CD8-positive, alpha-beta memory T cell (primary cell): ENCODE measurements around the gene SLC22A5. TPM values are rescaled to one million over a fixed set of nuclear protein-coding genes. Genes with fewer than 3 reads are reported as not detected.

ENCODE experiments used
- CTCF ChIA-PET: fragments of 350-600 bp; sonication (Branson Sonifier 250); formaldehyde crosslinking; loops from one replicate; lab custom pipeline; 2021; ENCODE audit warnings: antibody characterized with exemption; lab: Charles Lee
- POLR2A ChIA-PET: fragments of 350-600 bp; sonication (Branson Sonifier 250); formaldehyde crosslinking; loops from one replicate; lab custom pipeline; 2021; ENCODE audit warnings: antibody characterized with exemption; lab: Charles Lee
- DNase-seq, 5 donors: peaks; one replicate each; pipeline versions ENCODE4 v3.0.0 to v3.0.0-alpha.2; 2020 to 2022; ENCODE audit warnings: mixed read lengths in 1 of 5
- H3K27ac ChIP-seq: one replicate; pipeline ENCODE4 v1.7.0; 2013; ENCODE audit warnings: low read depth, mild to moderate bottlenecking, low read length, moderate library complexity
- H3K27me3 ChIP-seq: 2 replicates; pipeline ENCODE4 v1.7.0; 2013; ENCODE audit warnings: low read length, mild to moderate bottlenecking; ENCODE audit not compliant: insufficient read depth, poor library complexity, severe bottlenecking
- H3K36me3 ChIP-seq: 2 replicates; pipeline ENCODE4 v1.7.0; 2013; ENCODE audit warnings: mild to moderate bottlenecking, low read length, moderate library complexity; ENCODE audit not compliant: insufficient read depth
- H3K4me1 ChIP-seq: 2 replicates; pipeline ENCODE4 v1.7.0; 2013; ENCODE audit warnings: mild to moderate bottlenecking, low read length, moderate library complexity; ENCODE audit not compliant: insufficient read depth
- H3K4me3 ChIP-seq: 2 replicates; pipeline ENCODE4 v1.7.0; 2013; ENCODE audit warnings: mild to moderate bottlenecking, low read length
- H3K9me3 ChIP-seq: 2 replicates; pipeline ENCODE4 v1.7.0; 2013; ENCODE audit warnings: mild to moderate bottlenecking, low read length
- H3K27ac Mint-ChIP-seq, 8 donors: one replicate each; pipeline ENCODE4 v1.8.0; 2020 to 2021; ENCODE audit warnings: mixed read lengths in 8 of 8, mild to moderate bottlenecking in 6 of 8, inconsistent platforms in 3 of 8, moderate library complexity in 3 of 8
- H3K27me3 Mint-ChIP-seq, 2 donors: one replicate each; pipeline ENCODE4 v1.8.0; 2020 to 2021; ENCODE audit warnings: mixed read lengths in 2 of 2, mild to moderate bottlenecking in 1 of 2, moderate library complexity in 1 of 2
- H3K36me3 Mint-ChIP-seq, 3 donors: one replicate each; pipeline ENCODE4 v1.8.0; 2020 to 2021; ENCODE audit warnings: mixed read lengths in 3 of 3, inconsistent platforms in 1 of 3, mild to moderate bottlenecking in 1 of 3
- H3K4me1 Mint-ChIP-seq, 3 donors: one replicate each; pipeline ENCODE4 v1.8.0; 2020 to 2021; ENCODE audit warnings: mixed read lengths in 3 of 3, inconsistent platforms in 1 of 3, mild to moderate bottlenecking in 1 of 3
- H3K4me3 Mint-ChIP-seq, 7 donors: one replicate each; pipeline ENCODE4 v1.8.0; 2020 to 2021; ENCODE audit warnings: mixed read lengths in 7 of 7, mild to moderate bottlenecking in 6 of 7, moderate library complexity in 4 of 7, inconsistent platforms in 2 of 7
- H3K9me3 Mint-ChIP-seq, 5 donors: one replicate each; pipeline ENCODE4 v1.8.0; 2020 to 2022; ENCODE audit warnings: mixed read lengths in 5 of 5, mild to moderate bottlenecking in 3 of 5, moderate library complexity in 2 of 5, inconsistent platforms in 1 of 5
- polyA plus RNA-seq: library from polyadenylated mRNA; unstranded; fragments of 300-500 nt; fragmentation: Illumina TruSeq; gene quantifications from one replicate; pipeline ENCODE4 v1.2.3, GENCODE V29; 2021
- total RNA-seq, 2 experiments: library from RNA; stranded (reverse); gene quantifications; one replicate each; pipeline ENCODE4 v1.2.3, GENCODE V29; 2021

The SLC22A5 gene
- total RNA-seq (1 to 10 TPM; 5.2 to 5.9 TPM), polyA plus RNA-seq (2.5 TPM)

DNA sequence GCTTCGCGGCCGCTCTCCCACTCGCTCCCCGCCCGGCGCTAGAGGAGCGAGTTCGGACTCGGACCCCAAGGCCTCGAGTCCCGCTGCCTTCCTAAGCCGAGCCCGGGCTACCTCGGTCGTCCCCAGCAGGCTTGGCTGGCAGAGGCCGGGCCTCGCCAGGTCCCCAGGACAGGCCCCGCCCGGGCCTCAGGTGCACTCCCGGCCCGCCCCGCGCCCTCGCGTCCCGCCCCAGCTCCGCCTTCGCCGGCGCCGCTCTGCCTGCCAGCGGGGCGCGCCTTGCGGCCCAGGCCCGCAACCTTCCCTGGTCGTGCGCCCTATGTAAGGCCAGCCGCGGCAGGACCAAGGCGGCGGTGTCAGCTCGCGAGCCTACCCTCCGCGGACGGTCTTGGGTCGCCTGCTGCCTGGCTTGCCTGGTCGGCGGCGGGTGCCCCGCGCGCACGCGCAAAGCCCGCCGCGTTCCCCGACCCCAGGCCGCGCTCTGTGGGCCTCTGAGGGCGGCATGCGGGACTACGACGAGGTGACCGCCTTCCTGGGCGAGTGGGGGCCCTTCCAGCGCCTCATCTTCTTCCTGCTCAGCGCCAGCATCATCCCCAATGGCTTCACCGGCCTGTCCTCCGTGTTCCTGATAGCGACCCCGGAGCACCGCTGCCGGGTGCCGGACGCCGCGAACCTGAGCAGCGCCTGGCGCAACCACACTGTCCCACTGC, at the start of gene SLC22A5:
TSS of gene SLC22A5 (plus strand) at position 237 of the 707 bp plus-strand sequence. CDS start at position 500, 263 bp downstream.
- POLR2A ChIA-PET: interaction anchor here (0.6 to 2.2 kb wide), 8 partner anchors 41 to 682 kb away, joined by 3 to 12 read pairs (median 4); partner anchors contain the start of gene HSPA4
- no peaks in the 10 kb centered on the region for H3K36me3 ChIP-seq
- H3K4me3 ChIP-seq: peak within 1 kb of the TSS; percentile 74
- Mint-ChIP-seq H3K9me3 (no peaks in the 10 kb centered on the region), H3K4me3 (peak within 1 kb of the TSS; percentile 67 to 92 (median 83)), H3K4me1 (peaks cover 17 to 30% (median 29%) of the 10 kb centered on the region in 3 donors), H3K36me3 (peaks cover 0 to 1% (median 0%) of the 10 kb centered on the region in 3 donors), H3K27ac (peak within 1 kb of the TSS in 7 of 8 donors; percentile 4 to 95 (median 70)), H3K27me3 (no peaks in the 10 kb centered on the region)
- H3K4me1 ChIP-seq: peaks cover 27% of the 10 kb centered on the region
- DNase-seq: peak; percentile 56 to 81 (median 70)
- H3K27me3 ChIP-seq: no peaks in the 10 kb centered on the region
- H3K27ac ChIP-seq: peak within 1 kb of the TSS; percentile 69
- H3K9me3 ChIP-seq: no peaks in the 10 kb centered on the region
- CTCF ChIA-PET: interaction anchor here (0.6 to 4.6 kb wide), 10 partner anchors 17 to 308 kb away, joined by 3 to 16 read pairs (median 3); partner anchors contain the start of gene IRF1

DNA sequence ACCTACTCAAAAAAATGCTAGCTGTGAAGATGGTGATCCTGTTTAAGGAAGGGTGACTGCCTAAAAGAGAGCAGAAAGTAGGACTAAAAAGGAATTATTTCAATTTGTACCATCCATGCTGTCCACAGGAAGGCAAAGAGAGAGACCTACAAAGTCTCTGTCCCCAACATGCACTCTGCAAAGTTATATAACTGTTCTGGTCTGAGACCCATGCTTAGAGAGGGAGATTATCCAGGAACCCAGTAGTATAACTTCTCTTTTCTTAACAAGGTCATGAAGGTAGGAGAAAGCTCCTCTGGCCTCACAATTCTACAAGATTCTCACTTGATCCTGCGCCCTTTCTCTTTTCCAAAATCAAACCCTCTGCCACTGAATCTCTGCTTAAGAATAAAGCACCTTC, 49.5 kb upstream of the SLC22A5 start:
- no peak overlapping the region for H3K4me3 Mint-ChIP-seq
- Histone ChIP-seq H3K27me3 (no peaks in the 10 kb centered on the region), H3K27ac (no peak overlapping the region), H3K9me3 (no peaks in the 10 kb centered on the region), H3K36me3 (no peaks in the 10 kb centered on the region), H3K4me3 (no peak overlapping the region), H3K4me1 (no peaks in the 10 kb centered on the region)
- no peaks in the 10 kb centered on the region for H3K4me1 Mint-ChIP-seq
- ChIA-PET CTCF (no interaction called here), POLR2A (no interaction called here)
- H3K27ac Mint-ChIP-seq: no peak overlapping the region
- no peak for DNase-seq
- peaks cover 0 to 4% (median 1%) of the 10 kb centered on the region in 3 donors for H3K36me3 Mint-ChIP-seq
- no peaks in the 10 kb centered on the region for H3K27me3 Mint-ChIP-seq
- no peaks in the 10 kb centered on the region for H3K9me3 Mint-ChIP-seq

DNA sequence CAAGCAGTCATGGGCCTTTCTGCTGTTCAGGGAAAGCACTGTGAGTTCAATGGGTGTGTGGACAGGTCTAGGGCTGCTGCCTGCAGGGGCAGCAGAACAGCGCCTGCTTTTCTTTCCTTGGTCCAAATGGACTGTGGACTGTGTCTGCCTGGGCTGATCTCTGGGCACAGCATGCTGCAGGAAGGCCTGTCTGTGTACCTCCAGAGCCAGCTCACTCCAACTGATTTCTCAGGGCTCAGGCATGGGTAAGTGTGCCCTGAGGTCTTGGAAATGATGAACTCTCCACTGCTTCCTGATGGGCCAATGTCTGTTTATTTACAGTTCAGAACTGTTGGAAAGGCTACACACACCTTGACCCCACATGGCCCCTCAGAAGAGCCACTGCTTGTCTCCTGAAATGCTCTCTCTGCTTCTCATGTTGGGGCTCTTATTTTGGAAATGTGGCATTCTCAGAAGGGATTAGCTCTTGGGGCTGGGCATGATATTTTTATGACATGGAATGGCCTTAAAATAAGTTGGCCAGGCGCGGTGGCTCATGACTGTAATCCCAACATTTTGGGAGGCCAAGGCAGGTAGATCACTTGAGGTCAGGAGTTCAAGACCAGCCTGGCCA, 48.3 kb upstream of the SLC22A5 start:
- Histone ChIP-seq H3K27ac (no peak overlapping the region), H3K36me3 (no peaks in the 10 kb centered on the region), H3K9me3 (no peaks in the 10 kb centered on the region), H3K27me3 (no peaks in the 10 kb centered on the region), H3K4me3 (no peak overlapping the region), H3K4me1 (no peaks in the 10 kb centered on the region)
- POLR2A ChIA-PET: no interaction called here
- Mint-ChIP-seq H3K27me3 (no peaks in the 10 kb centered on the region), H3K4me3 (no peak overlapping the region), H3K9me3 (no peaks in the 10 kb centered on the region), H3K4me1 (no peaks in the 10 kb centered on the region), H3K36me3 (peaks cover 0 to 4% (median 1%) of the 10 kb centered on the region in 3 donors), H3K27ac (peak overlapping the region in 1 of 8 donors; percentile 49)
- CTCF ChIA-PET: interaction anchor here (1.0 kb wide), 1 partner anchor 10 kb away, joined by 3 read pairs; no protein-coding TSS in a partner anchor
- no peak for DNase-seq

DNA sequence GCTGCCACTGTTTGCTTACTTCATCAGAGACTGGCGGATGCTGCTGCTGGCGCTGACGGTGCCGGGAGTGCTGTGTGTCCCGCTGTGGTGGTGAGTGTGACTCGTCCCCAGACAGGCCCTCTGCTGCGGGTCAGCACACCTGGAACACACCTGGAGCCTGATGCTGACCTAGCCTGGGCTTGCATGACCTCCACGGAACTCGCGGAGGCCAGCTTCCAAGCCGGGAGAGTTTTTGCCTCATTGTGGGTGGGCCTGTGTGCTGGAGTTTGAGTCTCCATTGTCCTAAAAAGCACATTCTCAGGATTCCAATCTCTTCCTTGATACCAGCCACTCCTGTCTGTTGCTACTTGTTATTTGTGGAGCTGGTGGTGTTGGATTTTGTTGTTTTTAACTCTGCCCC, 47.2 kb upstream of the SLC22A5 start:
- Histone ChIP-seq H3K27ac (no peak overlapping the region), H3K27me3 (no peaks in the 10 kb centered on the region), H3K4me3 (no peak overlapping the region), H3K9me3 (no peaks in the 10 kb centered on the region), H3K4me1 (no peaks in the 10 kb centered on the region), H3K36me3 (no peaks in the 10 kb centered on the region)
- no peak for DNase-seq
- Mint-ChIP-seq H3K4me1 (no peaks in the 10 kb centered on the region), H3K4me3 (no peak overlapping the region), H3K36me3 (peaks cover 0 to 4% (median 1%) of the 10 kb centered on the region in 3 donors), H3K27ac (no peak overlapping the region), H3K27me3 (no peaks in the 10 kb centered on the region), H3K9me3 (no peaks in the 10 kb centered on the region)
- POLR2A ChIA-PET: no interaction called here
- CTCF ChIA-PET: interaction anchor here (1.0 to 1.3 kb wide), 2 partner anchors 11 to 12 kb away, joined by 3 to 4 read pairs; no protein-coding TSS in a partner anchor

DNA sequence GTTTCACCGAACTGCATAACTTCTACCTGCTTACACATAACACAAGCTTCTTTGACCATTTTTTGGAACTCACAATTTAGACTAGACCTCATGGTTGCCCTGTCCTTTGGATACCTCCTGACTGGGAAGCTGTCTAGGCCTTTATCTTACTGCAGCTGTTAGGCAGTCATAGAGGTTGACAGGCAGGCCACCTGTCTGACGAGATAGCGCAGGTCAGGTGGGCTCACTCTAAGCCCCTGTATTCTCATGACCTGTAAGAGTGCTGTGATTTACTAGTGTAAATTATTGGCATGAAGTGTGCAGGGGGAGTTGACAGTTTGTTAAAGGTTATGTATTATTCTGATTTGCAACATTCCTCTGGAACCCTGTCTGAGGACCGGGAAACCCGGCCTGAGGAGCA, 46.3 kb upstream of the SLC22A5 start:
- peaks cover 0 to 1% of the 10 kb centered on the region in 2 donors for H3K27me3 Mint-ChIP-seq
- ChIA-PET POLR2A (interaction anchor here (0.5 kb wide), 1 partner anchor 713 kb away, joined by 3 read pairs; no protein-coding TSS in a partner anchor), CTCF (interaction anchor here (1.3 kb wide), 1 partner anchor 11 kb away, joined by 4 read pairs; no protein-coding TSS in a partner anchor)
- Histone ChIP-seq H3K27me3 (no peaks in the 10 kb centered on the region), H3K9me3 (no peaks in the 10 kb centered on the region), H3K4me1 (no peaks in the 10 kb centered on the region), H3K36me3 (no peaks in the 10 kb centered on the region), H3K27ac (no peak overlapping the region), H3K4me3 (no peak overlapping the region)
- DNase-seq: no peak
- no peak overlapping the region for H3K27ac Mint-ChIP-seq
- no peaks in the 10 kb centered on the region for H3K9me3 Mint-ChIP-seq
- no peak overlapping the region for H3K4me3 Mint-ChIP-seq
- peaks cover 0 to 4% (median 1%) of the 10 kb centered on the region in 3 donors for H3K36me3 Mint-ChIP-seq
- no peaks in the 10 kb centered on the region for H3K4me1 Mint-ChIP-seq

DNA sequence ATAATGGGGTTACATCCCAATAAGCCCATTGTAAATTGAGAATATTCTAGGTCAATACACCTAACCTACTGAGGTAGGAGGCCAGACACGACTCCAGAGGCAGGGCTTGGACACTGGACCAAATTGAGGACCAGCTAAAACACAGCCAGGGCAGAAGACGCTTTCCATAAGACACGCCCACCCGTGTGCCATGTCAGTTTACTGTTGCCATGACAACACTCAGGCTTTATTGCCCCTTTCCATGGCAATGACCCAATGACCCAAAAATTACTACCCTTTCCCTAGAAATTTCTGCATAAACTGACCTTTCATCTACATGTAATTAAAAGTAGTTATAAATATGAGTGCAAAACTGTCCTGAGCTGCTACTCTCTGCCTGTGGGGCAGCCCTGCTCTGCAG, 43.8 kb upstream of the SLC22A5 start:
- DNase-seq: no peak

DNA sequence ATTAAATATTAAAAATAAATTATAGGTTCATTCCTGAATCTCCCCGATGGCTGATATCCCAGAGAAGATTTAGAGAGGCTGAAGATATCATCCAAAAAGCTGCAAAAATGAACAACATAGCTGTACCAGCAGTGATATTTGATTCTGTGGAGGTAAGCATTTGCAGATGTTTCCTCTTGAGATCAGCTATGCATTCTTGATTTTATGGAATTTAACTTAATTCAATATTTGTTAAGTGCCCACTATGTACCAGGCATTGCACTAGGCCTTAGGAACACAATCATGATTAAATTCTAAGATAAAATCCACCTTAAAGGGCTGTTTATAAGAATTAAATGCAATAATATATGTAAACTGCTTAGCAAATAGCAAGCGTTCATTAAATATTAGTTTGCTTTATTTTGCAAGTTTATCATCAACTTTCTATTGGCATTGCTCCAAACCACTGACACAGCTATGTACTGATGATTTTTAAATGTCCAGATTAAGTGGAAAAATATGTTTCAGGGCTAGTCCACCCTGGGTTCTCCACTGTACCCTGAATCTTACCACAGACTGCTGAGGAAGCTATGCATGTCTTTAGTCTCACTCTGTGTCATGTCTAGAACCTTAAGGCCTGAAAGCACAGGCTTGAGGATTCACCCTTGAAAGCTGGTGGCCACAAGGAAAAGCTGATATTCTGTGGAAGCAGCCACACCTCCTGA, 42.1 kb upstream of the SLC22A5 start:
- no peak overlapping the region for H3K4me3 ChIP-seq
- H3K9me3 ChIP-seq: no peaks in the 10 kb centered on the region
- ChIA-PET POLR2A (no interaction called here), CTCF (interaction anchor here (1.5 kb wide), 1 partner anchor 8 kb away, joined by 4 read pairs; no protein-coding TSS in a partner anchor)
- Mint-ChIP-seq H3K4me1 (no peaks in the 10 kb centered on the region), H3K9me3 (no peaks in the 10 kb centered on the region), H3K4me3 (no peak overlapping the region), H3K36me3 (peaks cover 0 to 4% (median 0%) of the 10 kb centered on the region in 3 donors), H3K27ac (no peak overlapping the region), H3K27me3 (peaks cover 0 to 3% of the 10 kb centered on the region in 2 donors)
- H3K27me3 ChIP-seq: no peaks in the 10 kb centered on the region
- no peak for DNase-seq
- no peaks in the 10 kb centered on the region for H3K36me3 ChIP-seq
- no peak overlapping the region for H3K27ac ChIP-seq
- no peaks in the 10 kb centered on the region for H3K4me1 ChIP-seq

More for the DNA sequence above, 43.8 kb upstream of the SLC22A5 start:
- CTCF ChIA-PET: interaction anchor here (0.9 to 1.5 kb wide), 2 partner anchors 10 to 60 kb away, joined by 3 to 4 read pairs; no protein-coding TSS in a partner anchor
- Histone ChIP-seq H3K36me3 (no peaks in the 10 kb centered on the region), H3K27ac (no peak overlapping the region), H3K9me3 (no peaks in the 10 kb centered on the region), H3K4me3 (no peak overlapping the region), H3K27me3 (no peaks in the 10 kb centered on the region), H3K4me1 (no peaks in the 10 kb centered on the region)
- Mint-ChIP-seq H3K27ac (no peak overlapping the region), H3K27me3 (peaks cover 0 to 1% of the 10 kb centered on the region in 2 donors), H3K4me1 (no peaks in the 10 kb centered on the region), H3K9me3 (no peaks in the 10 kb centered on the region), H3K36me3 (peaks cover 0 to 1% (median 0%) of the 10 kb centered on the region in 3 donors), H3K4me3 (no peak overlapping the region)
- POLR2A ChIA-PET: no interaction called here
